HG03196 (cell line): ENCODE results near the gene SPDYE4.

Experiments used
- ATAC-seq: cut with Tn5 transposase; IDR thresholded peaks from one replicate; pipeline ENCODE4 v1.9.1; 2021; ENCODE audit not compliant: unreplicated experiment

The SPDYE4 gene

GRCh38 chr17:8713878-8714277, 44.5 kb downstream of the SPDYE4 start:
- no peak for ATAC-seq

- no peak for ATAC-seq
Observed at GRCh38 chr17:8713315-8713714, 45.0 kb downstream of the SPDYE4 start.

- ATAC-seq: no peak
Observed at GRCh38 chr17:8712698-8713097, 45.6 kb downstream of the SPDYE4 start.

DNA sequence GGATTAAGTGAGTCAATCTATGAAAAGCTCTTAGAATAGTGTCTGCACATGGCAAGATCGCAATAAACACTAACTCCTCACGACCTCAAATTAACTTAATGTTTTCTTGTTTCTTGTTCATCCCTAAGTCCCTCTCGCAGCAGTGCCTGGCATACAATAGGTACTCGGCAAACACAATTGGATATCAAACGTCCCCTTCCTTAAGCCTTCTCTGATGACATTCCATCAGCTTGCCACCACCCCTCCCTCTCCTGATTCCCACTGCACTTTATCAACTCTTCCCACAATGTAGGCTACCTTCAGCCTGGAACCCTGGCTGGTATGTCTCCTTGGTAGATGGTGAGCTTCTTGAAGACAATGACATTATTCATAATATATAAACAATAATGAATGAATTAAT, 47.1 kb downstream of the SPDYE4 start:
- no peak for ATAC-seq

GRCh38 chr17:8710813-8711212, 47.5 kb downstream of the SPDYE4 start:
- ATAC-seq: no peak

- no peak for ATAC-seq
Observed at GRCh38 chr17:8709006-8709405, 49.3 kb downstream of the SPDYE4 start.

GRCh38 chr17:8708025-8708461, 50.3 kb downstream of the SPDYE4 start:
- no peak for ATAC-seq

GRCh38 chr17:8707332-8708024, 50.9 kb downstream of the SPDYE4 start:
- no peak for ATAC-seq

DNA sequence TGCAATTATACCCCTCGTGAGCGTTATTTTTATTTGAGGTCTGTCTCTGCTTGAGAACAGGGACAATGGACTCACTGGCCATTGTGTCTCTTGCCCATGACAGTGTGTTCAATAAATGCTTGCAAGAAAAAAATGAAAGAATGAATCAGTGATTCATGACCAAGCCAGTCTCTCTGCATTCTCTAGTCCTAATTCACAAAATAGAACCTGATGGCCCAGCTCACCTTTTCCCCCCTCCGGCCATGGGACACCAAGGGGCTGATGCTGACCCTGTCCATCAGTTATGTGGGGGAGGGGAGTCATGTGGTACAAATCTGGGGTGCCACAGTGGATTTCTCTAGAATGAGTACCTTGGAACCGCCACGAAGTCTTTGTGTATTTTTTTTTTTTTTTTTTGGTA, 51.9 kb downstream of the SPDYE4 start:
- no peak for ATAC-seq

GRCh38 chr17:8705427-8705826, 52.9 kb downstream of the SPDYE4 start:
- no peak for ATAC-seq

- ATAC-seq: no peak
Observed at GRCh38 chr17:8703001-8703400, 55.3 kb downstream of the SPDYE4 start.

DNA sequence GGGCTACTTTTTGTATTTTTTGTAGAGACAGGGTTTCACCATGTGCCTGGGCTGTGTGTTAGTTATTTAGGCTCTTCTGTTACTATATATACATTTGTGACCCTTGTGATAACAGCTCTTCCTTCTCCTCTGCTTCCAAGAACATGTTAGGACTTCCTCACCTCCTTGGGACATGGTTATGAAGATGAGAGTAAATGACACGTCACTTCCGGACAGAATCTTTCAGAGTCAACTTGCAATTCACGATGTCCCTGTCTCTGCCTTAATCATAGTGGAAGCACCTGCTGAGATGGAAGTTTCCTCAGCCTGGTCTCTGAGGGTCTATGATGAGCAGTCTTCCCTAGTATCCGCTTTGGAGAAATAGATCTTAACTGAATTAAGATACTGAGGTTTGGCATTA, 56.6 kb downstream of the SPDYE4 start:
- ATAC-seq: no peak

- no peak for ATAC-seq
Observed at GRCh38 chr17:8701221-8701620, 57.1 kb downstream of the SPDYE4 start.
